GF-D8 (cell line): ENCODE data around the gene PTPRM.

Experiments
- DNase-seq: peaks from one replicate; lab custom pipeline; 2025; lab: John Stamatoyannopoulos, UW

The PTPRM gene

DNA sequence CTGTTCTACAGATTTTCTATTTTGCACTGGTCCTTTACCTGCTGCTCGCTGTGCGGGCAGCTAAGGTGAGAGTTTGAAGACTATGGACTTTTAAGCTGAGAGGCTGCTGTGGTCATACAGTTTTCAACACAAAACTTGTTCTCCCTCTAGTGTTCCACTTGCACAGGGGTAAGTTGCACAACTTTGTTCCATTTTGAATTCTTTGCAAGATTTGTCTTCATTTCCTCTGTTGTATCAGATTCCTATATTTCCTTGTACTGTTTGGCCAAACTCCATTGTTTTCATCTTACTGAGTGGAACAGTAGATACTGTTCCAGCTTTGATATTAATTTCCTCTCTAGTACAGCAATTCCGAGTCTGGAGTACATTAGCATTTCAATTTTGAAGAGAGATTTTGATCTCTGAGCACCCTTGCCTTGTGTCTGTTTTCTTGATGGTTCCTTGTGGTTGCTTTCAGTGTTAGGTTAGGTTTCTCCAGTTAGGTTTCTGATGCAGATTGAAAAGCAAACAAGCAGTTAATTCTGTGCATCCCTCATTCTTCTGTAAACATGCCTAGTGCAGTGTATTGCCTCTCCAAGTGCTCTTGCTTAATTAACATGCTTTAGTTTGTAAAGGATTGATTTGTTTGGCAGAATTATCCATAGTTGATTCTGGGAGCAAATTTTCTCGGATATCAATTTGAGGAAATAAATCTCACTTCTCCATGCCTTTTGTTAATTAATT is 188.8 kb downstream of the PTPRM start:
- DNase-seq, result no peak

DNA sequence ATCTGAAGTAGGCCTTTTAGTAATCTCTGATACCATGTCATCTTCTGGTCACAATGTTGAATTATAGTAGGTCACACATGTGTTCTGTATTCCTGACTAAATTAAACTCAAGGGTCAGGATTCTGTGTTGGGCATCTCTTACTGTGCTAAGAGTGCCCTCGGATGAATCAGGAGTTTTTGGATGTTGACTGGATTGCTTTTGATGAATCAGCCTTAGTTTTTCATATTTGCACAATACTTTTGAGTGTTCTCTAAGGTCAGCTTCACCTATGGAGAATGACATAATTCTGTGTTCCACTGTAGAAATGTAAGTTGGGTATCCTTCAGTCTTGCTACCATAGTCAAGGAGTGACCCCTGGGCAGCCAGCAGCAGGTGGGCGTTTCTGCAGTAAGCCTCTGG is 190.1 kb downstream of the PTPRM start:
- no peak for DNase-seq

DNA sequence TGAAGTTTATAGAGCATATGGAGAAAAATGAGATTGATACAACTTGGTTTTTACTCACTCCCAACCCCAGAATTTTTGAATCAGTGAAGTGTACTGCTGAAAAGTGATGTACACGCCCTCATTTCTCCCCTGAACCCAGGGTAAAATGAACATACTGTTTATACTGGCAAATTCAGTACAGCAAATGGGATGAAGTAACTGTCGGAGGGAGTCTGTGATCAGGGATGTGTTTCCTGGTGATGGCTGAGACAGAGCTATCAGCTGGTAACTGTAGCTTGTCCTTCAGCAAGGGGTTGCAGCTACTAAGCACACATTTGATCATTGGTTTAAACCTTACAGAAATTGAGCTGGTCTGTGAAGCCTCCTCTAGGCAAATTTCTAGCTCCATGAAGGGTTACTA is 191.6 kb downstream of the PTPRM start:
- DNase-seq, result no peak

DNA sequence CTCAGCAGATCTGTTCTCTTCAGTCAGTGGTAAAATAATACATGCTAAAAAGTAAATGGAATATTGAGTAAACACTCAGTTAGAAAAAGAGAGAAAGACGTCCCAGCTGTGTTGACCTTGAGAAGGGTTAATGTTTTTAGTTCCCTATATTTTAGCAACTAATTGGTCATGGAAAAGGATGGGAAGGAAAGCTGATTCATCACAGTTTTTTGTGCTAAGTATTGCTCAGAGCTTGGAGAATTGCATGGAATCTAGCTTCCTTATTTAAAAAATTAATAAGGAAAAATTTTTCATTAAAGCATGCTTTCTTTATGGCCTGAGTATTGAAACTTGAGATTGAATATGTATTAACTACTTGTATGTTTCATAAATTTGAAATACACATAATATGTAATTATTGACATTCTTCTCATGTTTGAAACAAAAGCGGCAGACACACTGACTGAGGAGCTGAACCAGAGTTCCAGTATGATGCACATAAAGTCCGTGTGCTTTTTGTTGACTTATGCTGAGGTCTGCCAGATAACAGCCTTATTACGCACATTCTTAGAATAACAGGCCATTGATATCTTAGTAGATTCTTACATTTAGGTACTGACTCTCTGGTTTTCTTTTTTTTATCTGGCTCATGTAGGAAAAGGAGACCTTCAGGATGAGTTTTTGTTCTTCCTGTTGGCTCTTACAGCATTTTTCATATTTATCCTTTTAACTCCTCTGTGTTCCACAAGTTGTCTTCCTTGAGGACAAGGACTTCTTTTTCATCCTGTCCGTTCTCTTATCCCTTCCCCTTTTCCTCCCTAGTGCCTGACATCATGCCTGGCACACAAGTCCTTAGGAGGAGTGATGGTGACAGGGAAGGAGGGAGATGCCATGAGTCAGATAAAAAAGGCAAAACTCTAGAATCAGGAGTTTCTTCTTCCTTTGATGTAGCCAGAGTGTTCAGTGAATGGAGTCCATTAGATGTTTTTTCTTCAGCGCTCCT is 194.1 kb downstream of the PTPRM start:
- DNase-seq, result no peak

DNA sequence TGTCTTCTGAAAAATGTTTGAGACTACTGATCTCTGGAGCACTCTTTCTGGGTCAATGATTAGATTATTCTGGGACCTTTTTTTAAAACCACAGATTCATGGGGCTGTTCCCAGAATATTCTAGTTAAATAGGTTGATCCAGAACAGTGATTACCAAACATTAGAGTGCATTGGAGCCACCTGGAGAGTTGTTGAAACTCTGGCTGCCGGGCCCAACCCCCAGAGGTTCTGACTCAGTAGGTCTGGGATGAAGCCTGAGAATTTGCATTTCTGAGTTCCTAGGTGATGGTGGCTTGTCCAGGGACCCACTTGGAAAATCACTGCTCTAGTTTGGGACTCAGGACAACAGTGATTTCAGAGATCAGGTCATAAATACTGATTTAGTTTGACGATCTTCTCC is 197.3 kb downstream of the PTPRM start:
- DNase-seq, result no peak

DNA sequence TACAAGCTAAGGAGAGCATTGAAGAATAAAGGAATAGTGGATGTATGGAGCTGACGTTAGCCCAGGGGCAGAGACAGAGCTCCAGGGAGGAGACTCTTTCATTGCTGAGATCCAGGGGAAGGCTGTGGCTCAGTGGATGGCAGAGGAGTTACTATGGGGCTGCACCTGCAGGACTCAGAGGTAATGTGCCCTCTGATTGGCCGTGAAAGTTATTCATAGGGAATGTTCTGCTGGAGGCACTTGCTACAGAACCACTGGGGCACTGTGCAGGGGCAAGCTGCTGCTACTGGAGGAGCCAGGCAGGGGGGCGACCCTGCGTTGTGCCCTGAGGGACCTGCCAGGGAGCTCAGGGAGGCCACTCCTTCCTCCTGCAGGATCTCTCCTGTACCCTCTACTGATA is 199.2 kb downstream of the PTPRM start:
- DNase-seq, result no peak

DNA sequence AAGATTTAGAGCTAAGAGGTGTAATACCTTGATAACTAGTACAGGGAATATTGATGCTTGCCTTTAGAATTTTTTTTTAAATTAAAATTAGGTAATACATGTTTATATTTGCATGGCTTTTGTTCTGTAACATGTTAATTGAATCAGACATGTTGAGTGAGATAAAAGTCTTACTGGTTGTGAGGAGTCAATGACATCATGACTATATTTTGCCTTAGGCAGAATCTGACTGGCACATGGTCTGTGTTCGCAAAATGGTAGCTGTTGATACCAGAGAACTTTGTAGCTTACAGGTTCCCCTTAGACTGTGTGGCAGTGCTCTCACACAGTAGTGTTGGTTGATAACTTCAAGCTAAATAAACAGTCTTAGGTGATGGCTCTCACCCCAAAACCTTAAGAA is 199.7 kb downstream of the PTPRM start:
- DNase-seq, result no peak

DNA sequence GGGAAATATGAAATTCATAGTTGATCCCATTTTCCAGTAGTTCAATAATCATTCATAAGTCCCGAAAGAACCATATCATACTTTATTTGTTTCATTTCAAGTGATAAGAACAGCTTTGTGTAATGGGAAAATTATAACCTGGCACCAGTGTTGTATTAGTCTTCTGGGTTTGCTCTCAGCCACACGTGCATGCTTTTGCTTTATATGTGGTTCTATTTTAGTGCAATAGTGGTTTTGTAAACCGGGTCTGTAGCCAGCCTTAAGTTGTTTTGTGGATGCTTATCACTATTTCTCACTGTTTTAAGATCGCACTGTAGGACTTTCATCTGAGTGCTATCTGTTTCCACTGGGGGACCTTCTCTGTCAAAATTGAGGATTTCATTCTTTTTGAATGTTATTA is 203.8 kb downstream of the PTPRM start:
- no peak for DNase-seq

DNA sequence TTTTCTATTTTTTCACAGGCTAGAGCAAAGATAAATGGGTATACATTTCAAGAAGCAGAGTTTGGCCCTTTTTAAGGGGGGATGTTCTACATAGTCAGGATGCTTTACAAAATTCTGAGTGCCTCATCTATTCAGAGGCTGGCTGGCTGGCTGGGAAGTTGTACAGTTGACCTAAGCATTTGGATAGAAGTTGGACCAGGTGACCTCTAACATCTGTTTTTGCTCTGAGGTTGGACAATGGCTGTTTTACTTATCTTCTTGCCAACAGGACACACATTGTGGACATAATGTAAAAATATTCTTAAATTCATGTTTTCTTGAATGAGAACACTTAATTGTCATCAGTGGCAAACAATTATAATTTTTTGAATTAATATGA is 205.4 kb downstream of the PTPRM start:
- DNase-seq, result no peak

DNA sequence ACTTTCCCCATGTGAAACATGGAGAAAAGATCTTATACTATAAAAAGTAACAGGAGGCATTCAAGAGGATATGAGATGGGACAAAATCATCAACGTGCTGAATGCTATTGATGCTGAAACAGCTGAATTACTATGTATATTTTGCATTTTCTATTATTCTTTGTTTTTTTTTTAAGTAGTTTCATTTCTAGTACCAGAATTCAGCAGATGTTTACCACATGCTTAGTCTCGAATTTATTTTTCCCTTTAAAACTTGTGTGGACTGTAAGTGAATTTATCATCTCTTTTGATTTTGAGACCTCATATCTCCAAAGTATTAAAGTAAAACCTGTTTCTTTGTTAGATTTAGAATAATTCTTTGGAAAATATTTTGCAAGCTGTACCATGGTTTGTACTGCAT is 205.8 kb downstream of the PTPRM start:
- no peak for DNase-seq

DNA sequence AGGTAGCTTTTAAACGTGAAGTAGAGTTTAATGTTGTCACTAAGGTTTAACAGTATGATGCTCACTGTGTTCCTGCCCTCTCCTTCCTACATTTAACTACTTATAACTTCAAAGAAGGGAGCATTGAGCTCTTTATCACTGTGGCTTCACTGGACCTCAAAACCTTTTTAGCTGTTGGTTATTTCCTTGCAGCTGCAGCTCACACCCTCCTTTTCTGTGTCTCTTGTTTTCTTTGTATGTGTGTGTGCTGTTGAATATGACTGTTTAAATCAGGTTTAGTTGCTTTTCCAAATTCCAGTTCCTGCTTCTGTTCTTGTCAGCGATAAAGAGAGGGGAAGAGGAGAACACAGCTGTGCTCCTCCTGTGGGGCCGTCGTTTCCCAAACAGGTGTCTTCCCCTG is 208.0 kb downstream of the PTPRM start:
- no peak for DNase-seq

DNA sequence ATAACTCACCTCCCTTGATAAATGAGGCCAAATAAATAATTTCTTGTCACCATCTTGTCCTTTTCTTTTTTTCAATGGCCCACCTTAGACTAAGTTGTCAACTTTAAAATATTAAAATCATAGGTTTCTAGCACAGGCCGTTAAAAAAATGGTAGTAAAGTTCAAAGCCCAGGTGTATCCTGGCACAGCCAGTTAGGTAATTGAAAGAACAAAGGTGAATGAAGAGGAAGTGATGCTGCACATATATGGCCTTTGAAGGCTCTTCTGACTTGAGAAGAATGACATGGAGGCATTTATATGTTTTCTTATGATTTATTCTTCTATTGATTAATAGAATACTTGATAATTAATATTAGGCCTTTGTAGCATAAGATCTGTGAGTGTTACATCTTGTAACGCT is 208.7 kb downstream of the PTPRM start:
- no peak for DNase-seq

DNA sequence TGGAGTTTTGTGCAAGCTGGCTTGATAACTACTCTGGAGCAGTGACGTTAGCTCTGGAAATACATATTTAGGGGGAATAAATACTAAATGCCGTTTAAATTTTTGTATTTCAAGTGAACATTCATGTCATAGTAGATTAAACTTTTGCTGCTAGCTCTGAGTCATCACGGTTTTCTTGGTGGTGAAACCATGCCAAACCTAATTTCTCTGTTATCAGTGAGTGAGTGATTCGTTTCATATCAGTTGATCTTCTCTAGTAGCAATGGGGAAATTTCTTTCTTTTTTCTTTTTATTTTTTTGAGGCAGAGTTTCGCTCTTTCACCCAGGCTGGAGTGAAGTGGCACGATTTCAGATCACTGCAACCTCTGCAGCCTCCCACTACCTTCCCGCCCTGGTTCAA is 211.1 kb downstream of the PTPRM start:
- no peak for DNase-seq

DNA sequence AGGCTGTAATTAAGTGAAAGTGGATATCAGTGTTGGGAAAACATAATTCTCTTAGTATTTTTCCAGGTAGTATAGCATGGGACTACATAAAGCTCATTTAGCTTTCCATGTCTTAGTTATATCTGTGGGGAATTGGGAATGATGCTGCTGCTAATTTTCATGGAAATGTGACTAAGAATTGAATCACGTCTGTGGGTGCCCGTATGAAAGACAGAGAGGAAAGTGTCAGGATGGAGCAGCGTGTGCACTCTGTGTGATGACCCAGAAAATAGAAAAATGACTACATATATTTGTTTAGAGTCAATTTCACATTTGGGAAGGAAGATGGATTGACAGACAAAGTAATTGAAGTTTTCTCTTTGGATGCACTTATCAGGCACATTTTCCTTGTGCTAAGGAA is 212.1 kb downstream of the PTPRM start:
- no peak for DNase-seq

DNA sequence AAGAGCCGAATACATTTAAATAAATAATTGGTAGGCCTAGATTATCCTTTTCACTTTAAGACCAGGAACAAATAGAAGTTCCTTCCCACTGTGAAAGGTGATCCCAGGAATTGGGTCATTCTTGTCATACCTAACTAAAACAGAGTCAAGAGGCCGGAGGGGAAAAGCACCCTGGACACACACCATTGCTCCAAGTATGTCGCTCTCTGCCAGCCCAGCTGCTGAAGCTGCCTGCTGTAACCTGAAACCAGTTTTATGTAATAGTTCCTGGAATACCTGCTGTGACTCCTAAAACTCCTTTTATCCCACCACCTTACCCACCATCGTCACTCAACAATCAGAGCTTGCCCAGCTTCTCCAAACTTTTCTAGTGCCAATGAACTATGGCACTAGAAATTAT is 217.1 kb downstream of the PTPRM start:
- DNase-seq, result no peak

DNA sequence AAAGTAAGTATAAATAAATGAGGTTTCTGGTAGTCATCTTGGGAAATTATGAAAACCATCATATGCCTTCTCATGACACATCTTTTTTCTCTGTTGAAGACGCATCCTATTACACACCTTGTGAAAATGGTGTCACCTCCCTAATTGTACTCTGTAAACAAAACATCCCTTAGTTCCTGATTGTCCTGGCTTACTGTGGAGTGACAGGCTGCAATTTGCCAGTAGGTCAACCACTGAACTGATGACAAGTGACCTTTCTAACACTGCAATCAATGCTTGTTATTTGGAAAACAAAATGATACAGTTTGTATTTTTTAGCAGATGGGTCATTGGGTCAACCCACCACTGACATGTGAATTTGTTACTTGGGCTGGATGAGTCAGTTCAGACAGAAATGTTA is 219.5 kb downstream of the PTPRM start:
- no peak for DNase-seq

DNA sequence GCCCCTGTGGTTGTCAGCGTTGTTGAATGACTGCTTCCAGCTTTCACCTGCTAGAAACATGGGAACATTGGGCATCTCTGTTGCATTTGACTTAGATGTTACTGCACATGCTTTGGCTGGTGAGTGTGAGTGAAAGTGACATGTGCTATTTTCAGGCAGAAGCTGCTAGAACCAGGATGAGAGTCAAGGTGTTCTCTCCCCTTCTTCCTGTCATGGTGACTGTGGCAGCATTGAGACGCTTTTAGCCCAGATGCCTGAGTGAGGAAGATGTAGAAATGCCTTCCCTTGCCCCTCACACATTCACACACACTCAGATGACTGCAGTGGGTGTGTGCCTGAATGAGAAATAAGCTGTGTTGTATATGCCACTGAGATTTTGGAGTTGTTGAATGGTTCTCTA is 220.2 kb downstream of the PTPRM start:
- no peak for DNase-seq

DNA sequence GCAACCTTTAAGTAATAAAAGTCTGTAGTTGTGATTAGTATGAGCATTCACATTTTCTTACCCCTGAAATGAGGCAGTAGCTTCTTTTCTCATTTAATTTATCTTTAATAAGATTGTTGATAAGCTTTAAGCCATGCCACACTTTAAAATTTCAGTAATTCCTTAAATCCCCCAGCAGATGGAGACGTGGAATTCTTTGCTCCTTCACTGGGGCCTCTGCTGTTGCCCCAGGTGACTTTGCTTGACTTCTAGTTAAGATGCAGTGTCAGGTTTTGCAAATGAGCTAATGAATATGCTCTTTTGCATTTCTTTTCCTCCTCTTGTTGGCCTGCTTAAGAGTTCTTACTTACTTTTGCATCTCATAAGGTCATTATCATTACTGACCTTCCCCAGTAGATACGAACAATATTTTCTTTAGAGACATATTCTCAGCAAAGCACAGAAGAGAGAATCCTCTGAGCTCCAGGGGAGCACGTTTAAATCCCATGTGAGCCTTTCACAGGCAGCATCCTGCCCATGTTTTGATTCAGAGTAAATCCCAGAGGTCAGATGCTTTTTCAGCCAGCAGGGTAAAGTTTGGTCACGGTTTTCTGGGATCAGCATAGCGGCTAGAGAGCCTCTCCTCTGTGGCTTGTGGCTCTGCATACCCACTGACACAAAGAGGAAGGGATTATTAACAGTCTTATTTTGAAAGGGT is 222.9 kb downstream of the PTPRM start:
- no peak for DNase-seq

DNA sequence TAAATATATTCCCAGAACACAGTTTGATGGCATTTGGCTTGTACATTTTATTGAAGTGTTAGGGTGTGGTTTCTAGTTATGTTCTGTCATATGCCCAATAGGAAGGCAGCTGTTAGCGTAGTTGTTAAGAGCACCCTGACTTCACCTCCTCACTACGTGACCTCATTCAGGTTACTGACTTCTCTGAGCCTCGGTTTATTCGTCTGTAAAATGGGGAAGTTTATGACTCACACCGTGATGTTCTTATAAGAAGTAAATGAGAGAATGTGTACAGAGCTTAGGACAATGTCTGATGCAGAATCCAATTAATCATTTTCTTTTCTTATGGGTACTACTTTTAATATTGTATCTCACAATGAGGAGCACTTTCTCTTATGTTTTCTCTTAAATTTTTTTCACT is 226.0 kb downstream of the PTPRM start:
- no peak for DNase-seq

DNA sequence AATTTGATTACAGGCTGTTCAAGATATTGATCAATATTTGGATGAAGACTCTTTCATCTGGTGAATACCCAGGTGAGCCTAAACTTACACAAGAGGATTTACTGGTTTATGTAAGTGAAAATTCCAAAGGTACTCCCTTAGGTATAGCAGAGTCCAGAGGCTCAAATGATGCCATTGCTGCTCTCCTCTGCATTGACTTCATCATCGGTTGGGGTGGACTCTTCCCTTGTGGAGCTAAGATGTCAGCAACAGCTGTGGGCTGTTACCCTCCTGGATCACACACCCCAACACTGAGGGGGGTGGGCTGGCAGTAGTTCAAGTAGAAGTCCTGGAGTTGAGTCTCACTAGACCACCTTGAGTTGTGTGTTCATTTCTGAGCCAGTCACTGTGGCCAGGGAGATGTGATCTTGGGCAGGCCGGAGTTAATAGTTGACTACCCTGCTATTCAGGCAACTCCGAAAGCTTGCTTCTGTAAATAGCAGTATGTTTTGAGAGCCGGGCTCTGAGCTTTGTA is 236.9 kb downstream of the PTPRM start:
- no peak for DNase-seq

DNA sequence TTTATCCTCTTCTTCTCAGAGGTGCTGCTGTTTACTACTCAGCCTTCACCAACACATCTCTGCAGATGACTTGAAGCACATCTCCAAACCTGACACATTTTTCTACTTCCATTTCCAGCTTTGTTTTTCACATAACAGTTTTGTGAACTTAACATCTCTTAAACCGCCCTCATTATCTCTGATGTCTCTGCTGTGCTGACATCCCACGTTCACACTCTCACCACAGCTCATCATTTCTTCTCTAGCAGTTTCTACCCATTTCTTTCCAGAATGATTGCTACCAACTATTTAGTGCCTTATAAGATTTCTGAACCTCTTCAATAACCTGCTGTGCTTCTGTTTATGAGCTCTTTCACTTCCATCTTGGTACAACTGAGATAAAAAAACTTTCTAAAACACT is 238.0 kb downstream of the PTPRM start:
- DNase-seq, result no peak

DNA sequence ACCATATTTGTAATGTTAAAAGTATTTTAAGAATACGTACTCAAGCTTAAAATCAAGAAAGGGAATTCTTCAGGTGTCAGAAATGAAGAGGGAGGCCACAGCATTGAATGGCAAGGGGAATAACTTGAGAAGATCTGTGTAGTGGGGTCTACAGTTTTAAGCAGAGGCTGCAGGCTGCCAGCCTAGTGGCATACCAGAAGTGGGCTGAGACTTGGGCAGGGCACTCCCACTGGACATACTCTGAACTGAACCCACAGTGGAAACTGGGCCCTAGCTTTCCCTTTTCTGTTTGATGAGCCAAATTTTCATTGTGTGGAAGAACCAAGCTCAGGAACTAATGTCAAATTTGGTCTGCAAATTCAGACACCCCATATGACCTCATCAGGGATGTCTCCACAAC is 238.8 kb downstream of the PTPRM start:
- DNase-seq, result no peak
